PC-3 (cell line): ENCODE data around the gene PCSK1N. TPM values are rescaled to one million over a fixed set of nuclear protein-coding genes. Genes with fewer than 3 reads are reported as not detected.

Experiments used
- ATAC-seq: fragments of 200-7000 bp; cut with Tn5 transposase; 2 replicates; pipeline ENCODE4 v1.9.1; 2020; ENCODE audit warnings: mild to moderate bottlenecking, moderate library complexity
- BruUV-seq: library from RNA; stranded (reverse); fragments of 400-500 nt; replicated peaks from 2 replicates; lab custom pipeline; 2021; lab: Mats Ljungman, UMichigan
- CTCF ChIA-PET: fragments of 300-600 bp; sonication (Branson Sonifier 250); formaldehyde crosslinking; loops from one replicate; lab custom pipeline; 2022; ENCODE audit warnings: antibody characterized with exemption; lab: Charles Lee
- POLR2A ChIA-PET: fragments of 300-600 bp; sonication (Branson Sonifier 250); formaldehyde crosslinking; loops from one replicate; lab custom pipeline; 2022; ENCODE audit warnings: antibody characterized with exemption; ENCODE audit not compliant: unreplicated experiment; lab: Charles Lee
- DNase-seq: peaks from one replicate; pipeline ENCODE4 v3.0.0-alpha.2; 2015
- H2AFZ ChIP-seq: fragments of 300-600 bp; sonication (generic); 2 replicates; pipeline ENCODE4 v1.6.0; 2016; ENCODE audit warnings: antibody characterized with exemption, low read length
- H3F3A ChIP-seq: fragments of 300-600 bp; sonication (generic); one replicate; pipeline ENCODE4 v1.6.0; 2017; ENCODE audit warnings: antibody characterized with exemption, low read length, control low read depth, mild to moderate bottlenecking; ENCODE audit not compliant: unreplicated experiment
- H3K27ac ChIP-seq: fragments of 300-600 bp; sonication (generic); 2 replicates; pipeline ENCODE4 v1.5.1; 2016; ENCODE audit warnings: mild to moderate bottlenecking, low read length
- H3K27me3 ChIP-seq: fragments of 300-600 bp; sonication (generic); 2 replicates; pipeline ENCODE4 v1.6.1; 2016; ENCODE audit warnings: low read length, mixed read lengths
- H3K36me3 ChIP-seq: fragments of 300-600 bp; sonication (generic); 2 replicates; pipeline ENCODE4 v1.6.1; 2016; ENCODE audit warnings: low read depth, mixed run types, low read length, mixed read lengths
- H3K4me1 ChIP-seq: fragments of 300-600 bp; sonication (generic); 2 replicates; pipeline ENCODE4 v1.5.1; 2016; ENCODE audit warnings: low read length; ENCODE audit not compliant: insufficient read depth
- H3K4me2 ChIP-seq: fragments of 300-600 bp; sonication (generic); 2 replicates; pipeline ENCODE4 v1.6.0; 2016; ENCODE audit warnings: low read length
- H3K4me3 ChIP-seq: fragments of 300-600 bp; sonication (generic); 2 replicates; pipeline ENCODE4 v1.5.1; 2016; ENCODE audit warnings: mild to moderate bottlenecking, low read length, mixed read lengths
- H3K79me2 ChIP-seq: fragments of 300-600 bp; sonication (generic); 2 replicates; pipeline ENCODE4 v1.6.1; 2017; ENCODE audit warnings: low read length, mixed read lengths
- H3K9ac ChIP-seq: fragments of 300-600 bp; sonication (generic); 2 replicates; pipeline ENCODE4 v1.6.0; 2016; ENCODE audit warnings: mild to moderate bottlenecking, low read length
- H3K9me2 ChIP-seq: fragments of 300-600 bp; sonication (generic); replicated peaks from 2 replicates; pipeline ENCODE4 v1.6.1; 2016; ENCODE audit warnings: mixed run types, low read length, mixed read lengths
- H3K9me3 ChIP-seq: fragments of 300-600 bp; sonication (generic); 2 replicates; pipeline ENCODE4 v1.6.1; 2016; ENCODE audit warnings: low read length, mixed read lengths
- H4K20me1 ChIP-seq: fragments of 300-600 bp; sonication (generic); 2 replicates; pipeline ENCODE4 v1.6.1; 2016; ENCODE audit warnings: low read length, mixed read lengths
- EZH2 ChIP-seq: fragments of 300-600 bp; sonication (generic); IDR thresholded peaks from one replicate; pipeline ENCODE4 v1.6.1; 2017; ENCODE audit warnings: antibody characterized with exemption, mild to moderate bottlenecking, low read length; ENCODE audit not compliant: unreplicated experiment
- EZH2phosphoT487 ChIP-seq: fragments of 300-600 bp; sonication (generic); IDR thresholded peaks from 2 replicates; pipeline ENCODE4 v1.6.1; 2018; ENCODE audit warnings: mild to moderate bottlenecking, antibody characterized with exemption, low read length, borderline replicate concordance
- intact Hi-C: fragments of 100-400 bp; cut with micrococcal nuclease; formaldehyde crosslinking; loops from 2 replicates; pipeline ENCODE4 v1.9.0; 2023
- total RNA-seq: library from RNA; depleted of rRNA; stranded (reverse); fragments of >200 nt; gene quantifications from 2 replicates; pipeline ENCODE4 v1.2.3, GENCODE V29; 2014
- TF ChIP-seq, protein P1 (sequence below): fragments of 300-600 bp; sonication (generic); conservative IDR thresholded peaks from 2 replicates; pipeline ENCODE4 v1.5.1; 2017; ENCODE audit warnings: antibody characterized with exemption, low read depth, mild to moderate bottlenecking, low read length

Gene PCSK1N
- total RNA-seq, 1 experiment from 2014 or later, result 135 TPM

DNA sequence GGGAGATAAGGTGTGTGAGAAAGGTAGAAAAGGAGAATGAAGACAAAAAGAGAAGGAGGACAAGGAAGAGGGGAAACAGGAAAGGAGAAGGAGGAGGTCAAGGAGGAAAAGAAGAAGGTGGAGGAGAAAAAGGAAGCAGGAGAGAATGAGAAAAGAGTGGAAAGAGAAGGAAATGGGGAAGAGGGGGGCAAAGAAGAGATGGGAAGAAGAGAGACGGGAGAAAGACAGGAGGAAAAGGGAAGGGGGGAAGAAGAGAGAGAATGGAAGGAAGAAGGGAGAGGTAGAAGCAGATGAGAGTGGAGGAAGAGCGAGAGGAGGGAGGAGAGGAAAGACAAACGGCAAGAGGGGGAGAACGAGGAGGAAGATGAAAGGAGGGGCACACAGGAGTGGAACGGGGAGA lies 44.9 kb downstream of the PCSK1N start:
- Histone ChIP-seq H3F3A (no peaks in the 10 kb centered on the region), H3K4me1 (peaks cover 9% of the 10 kb centered on the region), H3K9me2 (no peaks in the 10 kb centered on the region), H3K9ac (no peak overlapping the region), H3K9me3 (no peaks in the 10 kb centered on the region), H3K4me2 (no peak overlapping the region), H2AFZ (no peak overlapping the region), H3K4me3 (no peak overlapping the region), H3K27ac (no peak overlapping the region), H3K79me2 (no peaks in the 10 kb centered on the region), H3K36me3 (no peaks in the 10 kb centered on the region), H4K20me1 (no peaks in the 10 kb centered on the region), H3K27me3 (no peaks in the 10 kb centered on the region)
- no TSS peak for BruUV-seq
- POLR2A ChIA-PET, result no interaction called here
- ATAC-seq, result no peak
- intact Hi-C loops, result no loop called here
- no peak for DNase-seq
- CTCF ChIA-PET, result no interaction called here
- TF ChIP-seq EZH2phosphoT487, result no peak
- TF ChIP-seq, protein P1, sequence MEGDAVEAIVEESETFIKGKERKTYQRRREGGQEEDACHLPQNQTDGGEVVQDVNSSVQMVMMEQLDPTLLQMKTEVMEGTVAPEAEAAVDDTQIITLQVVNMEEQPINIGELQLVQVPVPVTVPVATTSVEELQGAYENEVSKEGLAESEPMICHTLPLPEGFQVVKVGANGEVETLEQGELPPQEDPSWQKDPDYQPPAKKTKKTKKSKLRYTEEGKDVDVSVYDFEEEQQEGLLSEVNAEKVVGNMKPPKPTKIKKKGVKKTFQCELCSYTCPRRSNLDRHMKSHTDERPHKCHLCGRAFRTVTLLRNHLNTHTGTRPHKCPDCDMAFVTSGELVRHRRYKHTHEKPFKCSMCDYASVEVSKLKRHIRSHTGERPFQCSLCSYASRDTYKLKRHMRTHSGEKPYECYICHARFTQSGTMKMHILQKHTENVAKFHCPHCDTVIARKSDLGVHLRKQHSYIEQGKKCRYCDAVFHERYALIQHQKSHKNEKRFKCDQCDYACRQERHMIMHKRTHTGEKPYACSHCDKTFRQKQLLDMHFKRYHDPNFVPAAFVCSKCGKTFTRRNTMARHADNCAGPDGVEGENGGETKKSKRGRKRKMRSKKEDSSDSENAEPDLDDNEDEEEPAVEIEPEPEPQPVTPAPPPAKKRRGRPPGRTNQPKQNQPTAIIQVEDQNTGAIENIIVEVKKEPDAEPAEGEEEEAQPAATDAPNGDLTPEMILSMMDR, result no peak
- no peak for TF ChIP-seq EZH2

DNA sequence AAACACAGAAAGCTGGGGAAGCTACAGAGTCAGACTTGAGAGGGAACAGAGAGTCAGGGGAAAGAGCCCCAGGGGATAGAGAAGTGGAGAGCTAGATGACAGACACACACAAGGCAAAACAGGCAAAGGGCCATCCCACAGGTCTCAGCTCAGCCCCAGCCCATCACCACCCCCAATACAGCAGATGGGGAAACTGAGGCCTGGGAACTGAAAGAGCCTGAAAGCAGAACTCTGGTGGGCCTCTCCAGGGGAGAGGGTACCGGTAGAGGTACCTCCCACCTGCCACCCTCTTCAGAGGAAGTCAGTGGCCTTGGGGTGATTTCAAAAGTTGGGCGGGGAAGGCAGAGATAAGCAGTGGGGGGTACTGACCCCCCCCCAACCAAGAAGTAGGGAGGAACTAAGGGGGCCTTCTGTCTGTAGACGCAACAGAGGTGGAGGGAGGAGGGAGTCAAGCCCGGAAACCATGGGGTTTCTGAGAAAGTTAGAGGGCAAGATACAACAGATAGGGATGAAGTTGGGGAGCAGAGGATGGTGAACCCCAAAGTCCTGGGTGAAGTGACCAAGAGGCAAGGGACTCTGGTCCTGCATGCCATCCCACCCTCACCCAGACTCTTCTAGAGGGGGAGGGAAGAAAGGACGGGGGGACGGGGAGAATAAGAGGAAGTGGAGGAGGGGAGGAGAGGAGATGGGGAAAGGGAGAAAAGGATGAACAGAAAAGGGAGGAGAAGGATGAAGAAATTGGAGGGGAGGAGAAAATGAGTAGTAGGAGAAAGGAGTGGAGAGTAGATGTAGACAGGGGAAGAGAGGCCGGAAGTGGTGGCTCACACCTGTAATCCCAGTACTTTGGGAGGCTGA lies 45.8 kb downstream of the PCSK1N start:
- TF ChIP-seq EZH2phosphoT487 (no peak), EZH2 (no peak)
- TF ChIP-seq, protein P1, result no peak
- Histone ChIP-seq H3K36me3 (no peaks in the 10 kb centered on the region), H4K20me1 (no peaks in the 10 kb centered on the region), H3K4me2 (no peak overlapping the region), H3K27ac (no peak overlapping the region), H2AFZ (no peak overlapping the region), H3K27me3 (no peaks in the 10 kb centered on the region), H3K79me2 (no peaks in the 10 kb centered on the region), H3K9me2 (no peaks in the 10 kb centered on the region), H3K9me3 (no peaks in the 10 kb centered on the region), H3K9ac (no peak overlapping the region), H3K4me1 (peaks cover under 1% of the 10 kb centered on the region), H3F3A (no peaks in the 10 kb centered on the region), H3K4me3 (no peak overlapping the region)
- CTCF ChIA-PET, result no interaction called here
- ATAC-seq, result no peak
- no peak for DNase-seq
- intact Hi-C loops, result no loop called here
- POLR2A ChIA-PET, result interaction anchor here (0.6 kb wide), 1 partner anchor 12 kb away, joined by 3 read pairs; the partner anchor contains the start of gene HDAC6
- BruUV-seq, result no TSS peak
